ENCODE data around the gene FAM204A.

GRCh38 chr10:118332236-118332635, 9.9 kb downstream of the FAM204A start:
- TF ChIP-seq POLR2A (IDR thresholded peaks at IDR 0.05) (no peak), CTCF (IDR thresholded peaks at IDR 0.05) (no peak)
